ENCODE data around the gene PSMB5. TPM values are rescaled to one million over a fixed set of nuclear protein-coding genes. Genes with fewer than 3 reads are reported as not detected.

Gene PSMB5
- total RNA-seq, 1 donor from 2014 or later, result 177 TPM

GRCh38 chr14:22978981-22979671 lies 55.6 kb downstream of the PSMB5 start:
- H3K36me3 Mint-ChIP-seq, result peaks cover 23% of the 10 kb centered on the region
- no peak for DNase-seq (ENCODE audit: extremely low spot score, unreplicated experiment)

GRCh38 chr14:22978487-22978837 lies 56.2 kb downstream of the PSMB5 start:
- TF ChIP-seq, protein P1, sequence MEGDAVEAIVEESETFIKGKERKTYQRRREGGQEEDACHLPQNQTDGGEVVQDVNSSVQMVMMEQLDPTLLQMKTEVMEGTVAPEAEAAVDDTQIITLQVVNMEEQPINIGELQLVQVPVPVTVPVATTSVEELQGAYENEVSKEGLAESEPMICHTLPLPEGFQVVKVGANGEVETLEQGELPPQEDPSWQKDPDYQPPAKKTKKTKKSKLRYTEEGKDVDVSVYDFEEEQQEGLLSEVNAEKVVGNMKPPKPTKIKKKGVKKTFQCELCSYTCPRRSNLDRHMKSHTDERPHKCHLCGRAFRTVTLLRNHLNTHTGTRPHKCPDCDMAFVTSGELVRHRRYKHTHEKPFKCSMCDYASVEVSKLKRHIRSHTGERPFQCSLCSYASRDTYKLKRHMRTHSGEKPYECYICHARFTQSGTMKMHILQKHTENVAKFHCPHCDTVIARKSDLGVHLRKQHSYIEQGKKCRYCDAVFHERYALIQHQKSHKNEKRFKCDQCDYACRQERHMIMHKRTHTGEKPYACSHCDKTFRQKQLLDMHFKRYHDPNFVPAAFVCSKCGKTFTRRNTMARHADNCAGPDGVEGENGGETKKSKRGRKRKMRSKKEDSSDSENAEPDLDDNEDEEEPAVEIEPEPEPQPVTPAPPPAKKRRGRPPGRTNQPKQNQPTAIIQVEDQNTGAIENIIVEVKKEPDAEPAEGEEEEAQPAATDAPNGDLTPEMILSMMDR (conservative IDR thresholded peaks at IDR 0.05), result no peak
- peaks cover 29% of the 10 kb centered on the region for H3K36me3 Mint-ChIP-seq
- H3K27me3 Mint-ChIP-seq, result peaks cover 3% of the 10 kb centered on the region
- peaks cover 53% of the 10 kb centered on the region for H3K4me1 Mint-ChIP-seq (ENCODE audit: unreplicated experiment)
- peak overlapping the region; percentile 97 for H3K27ac Mint-ChIP-seq
- DNase-seq (ENCODE audit: extremely low spot score, unreplicated experiment), result no peak
- no peaks in the 10 kb centered on the region for H3K9me3 Mint-ChIP-seq
- peak overlapping the region; percentile 95 for H3K4me3 Mint-ChIP-seq

More at GRCh38 chr14:22978981-22979671, 55.6 kb downstream of the PSMB5 start:
- TF ChIP-seq, protein P1 (conservative IDR thresholded peaks at IDR 0.05), result no peak
- Mint-ChIP-seq H3K4me1 (ENCODE audit: unreplicated experiment) (peaks cover 49% of the 10 kb centered on the region), H3K4me3 (peak overlapping the region; percentile 95), H3K27me3 (peaks cover 3% of the 10 kb centered on the region), H3K9me3 (no peaks in the 10 kb centered on the region), H3K27ac (peak overlapping the region; percentile 97)

DNA sequence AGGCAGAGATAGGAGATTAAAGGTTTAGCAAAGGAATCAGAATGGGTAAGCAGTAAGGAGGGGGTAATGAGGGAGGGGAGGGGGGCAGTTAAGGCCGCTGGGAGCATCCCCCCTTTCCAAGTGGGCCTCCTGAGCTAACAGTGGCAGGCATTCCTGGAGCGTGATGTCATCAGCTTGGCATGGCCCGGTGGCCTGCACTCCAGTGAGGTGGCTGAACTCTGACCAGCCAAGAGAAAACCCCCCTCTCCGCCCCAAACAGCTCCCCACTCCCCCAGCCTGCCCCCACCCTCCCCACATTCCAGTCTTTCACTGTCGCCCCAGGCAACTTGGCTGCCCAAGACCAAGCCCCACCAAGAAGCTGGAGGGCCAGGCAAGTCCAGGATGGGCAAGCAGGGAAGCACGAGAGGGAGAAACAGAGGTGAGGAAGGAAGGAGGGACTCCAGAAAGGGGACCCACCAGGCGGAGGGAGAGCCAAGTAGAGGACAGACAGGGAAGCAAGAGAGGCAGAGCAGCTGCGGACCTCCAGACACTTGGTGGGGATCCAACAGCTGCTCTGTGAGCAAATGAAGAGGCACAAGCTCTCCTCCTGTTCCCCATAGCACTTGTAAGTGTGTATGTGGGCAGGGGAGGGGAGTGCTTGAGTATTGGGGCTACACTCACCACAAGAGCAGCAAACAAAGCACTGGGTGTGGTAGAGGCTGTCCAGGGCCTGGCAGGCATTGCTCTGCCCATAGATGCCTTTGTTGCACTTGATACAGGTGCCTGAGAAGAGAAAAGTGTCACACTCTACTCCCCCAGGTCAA lies 56.8 kb downstream of the PSMB5 start:
- peak overlapping the region; percentile 95 for H3K4me3 Mint-ChIP-seq
- peaks cover 3% of the 10 kb centered on the region for H3K27me3 Mint-ChIP-seq
- H3K9me3 Mint-ChIP-seq, result no peaks in the 10 kb centered on the region
- TF ChIP-seq, protein P1 (conservative IDR thresholded peaks at IDR 0.05), result no peak
- H3K36me3 Mint-ChIP-seq, result peaks cover 32% of the 10 kb centered on the region
- H3K27ac Mint-ChIP-seq, result peak overlapping the region; percentile 97
- H3K4me1 Mint-ChIP-seq (ENCODE audit: unreplicated experiment), result peaks cover 53% of the 10 kb centered on the region
- peak; percentile 80 for DNase-seq (ENCODE audit: extremely low spot score, unreplicated experiment)

DNA sequence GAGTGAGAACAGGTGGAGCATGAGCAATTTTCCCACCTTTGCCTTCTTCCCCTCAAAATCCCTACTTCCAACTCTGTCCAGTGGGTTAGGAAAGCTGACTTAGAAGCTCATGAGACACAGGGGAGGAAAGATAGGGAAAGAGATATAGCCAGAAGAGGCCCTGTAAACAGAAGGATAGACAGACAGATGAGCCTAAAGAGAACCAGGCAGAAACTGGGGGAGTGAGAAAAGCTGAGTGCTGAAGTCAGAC lies 57.3 kb downstream of the PSMB5 start:
- peaks cover 3% of the 10 kb centered on the region for H3K27me3 Mint-ChIP-seq
- DNase-seq (ENCODE audit: extremely low spot score, unreplicated experiment), result no peak
- TF ChIP-seq, protein P1 (conservative IDR thresholded peaks at IDR 0.05), result no peak
- H3K4me3 Mint-ChIP-seq, result peak overlapping the region; percentile 95
- H3K4me1 Mint-ChIP-seq (ENCODE audit: unreplicated experiment), result peaks cover 53% of the 10 kb centered on the region
- peaks cover 33% of the 10 kb centered on the region for H3K36me3 Mint-ChIP-seq
- H3K27ac Mint-ChIP-seq, result peak overlapping the region; percentile 97
- H3K9me3 Mint-ChIP-seq, result no peaks in the 10 kb centered on the region

DNA sequence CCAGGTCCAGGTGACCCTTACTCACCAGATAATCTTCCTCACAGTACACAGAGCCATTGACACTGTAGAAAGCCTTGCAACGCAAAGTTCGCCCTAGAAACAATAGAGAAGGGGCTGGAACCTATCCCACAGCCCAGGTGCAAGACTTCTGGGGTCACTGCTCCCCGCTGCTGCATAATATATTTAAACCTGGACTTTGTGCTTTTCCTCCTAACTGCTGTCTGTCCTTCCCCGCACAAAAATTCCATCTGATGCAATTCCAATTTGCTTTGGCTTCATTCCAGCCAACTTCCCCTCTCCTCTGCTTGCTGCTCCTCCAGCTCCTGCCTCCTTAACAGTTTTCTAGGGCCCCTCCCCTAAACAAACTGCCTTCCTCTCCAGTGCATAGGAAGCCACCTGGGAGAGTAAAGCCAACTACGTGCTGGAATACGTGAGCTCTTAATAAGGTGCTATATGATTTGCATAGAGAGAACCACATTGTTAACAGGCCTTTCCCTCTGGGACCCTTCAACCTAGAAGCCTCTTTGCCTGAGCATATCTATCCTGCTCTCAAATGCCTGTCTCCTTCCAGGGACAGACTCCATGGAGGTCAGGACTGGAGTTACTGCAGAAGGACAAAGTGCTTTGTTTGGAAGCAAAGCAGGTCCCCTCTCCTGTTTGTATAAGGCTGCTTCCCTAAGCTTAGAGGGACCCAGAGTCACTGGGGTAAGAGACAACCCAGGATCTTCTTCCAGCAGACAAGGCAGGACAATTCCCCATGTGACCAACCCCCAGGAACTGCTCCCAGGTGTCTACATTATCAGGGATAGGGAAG lies 57.9 kb downstream of the PSMB5 start:
- peaks cover 3% of the 10 kb centered on the region for H3K27me3 Mint-ChIP-seq
- peaks cover 38% of the 10 kb centered on the region for H3K36me3 Mint-ChIP-seq
- H3K27ac Mint-ChIP-seq, result peak overlapping the region; percentile 97
- no peaks in the 10 kb centered on the region for H3K9me3 Mint-ChIP-seq
- no peak for DNase-seq (ENCODE audit: extremely low spot score, unreplicated experiment)
- TF ChIP-seq, protein P1 (conservative IDR thresholded peaks at IDR 0.05), result no peak
- peaks cover 53% of the 10 kb centered on the region for H3K4me1 Mint-ChIP-seq (ENCODE audit: unreplicated experiment)
- H3K4me3 Mint-ChIP-seq, result peak overlapping the region; percentile 95

Other genes with a start within 250 kb of the PSMB5 start
- gene SLC7A7, start 219.5 kb downstream of the PSMB5 start, total RNA-seq (ENCODE audit: low replicate concordance), result 9.7 and 31.6 TPM in 2 replicates
- gene MRPL52, start 205.0 kb downstream of the PSMB5 start, total RNA-seq (ENCODE audit: low replicate concordance), result 88.5 and 96.6 TPM in 2 replicates
- gene MMP14, start 198.3 kb downstream of the PSMB5 start, total RNA-seq (ENCODE audit: low replicate concordance), result 115 and 137 TPM in 2 replicates
- 52.3 and 91.8 TPM in 2 replicates for gene LRP10, start 163.2 kb downstream of the PSMB5 start, total RNA-seq (ENCODE audit: low replicate concordance)
- gene REM2, start 151.7 kb downstream of the PSMB5 start, total RNA-seq (ENCODE audit: low replicate concordance), result 1.4 and 2.0 TPM in 2 replicates
- gene RBM23, start 115.8 kb downstream of the PSMB5 start, total RNA-seq (ENCODE audit: low replicate concordance), result 91.5 and 102 TPM in 2 replicates
- gene PRMT5, start 105.5 kb downstream of the PSMB5 start, total RNA-seq (ENCODE audit: low replicate concordance), result 78.0 and 134 TPM in 2 replicates
- 17.3 and 40.7 TPM in 2 replicates for gene HAUS4, start 77.8 kb downstream of the PSMB5 start, total RNA-seq (ENCODE audit: low replicate concordance)
- 42.8 and 56.1 TPM in 2 replicates for gene AJUBA, start 52.3 kb downstream of the PSMB5 start, total RNA-seq (ENCODE audit: low replicate concordance)
- gene C14orf93, start 24.8 kb downstream of the PSMB5 start, total RNA-seq (ENCODE audit: low replicate concordance), result 10.2 and 12.6 TPM in 2 replicates
- not detected in 2 replicates for gene PSMB11, start 7.3 kb upstream of the PSMB5 start, total RNA-seq (ENCODE audit: low replicate concordance)
- 7.9 and 20.4 TPM in 2 replicates for gene CDH24, start 22.6 kb upstream of the PSMB5 start, total RNA-seq (ENCODE audit: low replicate concordance)
- gene ACIN1, start 60.2 kb upstream of the PSMB5 start, total RNA-seq (ENCODE audit: low replicate concordance), result 214 and 342 TPM in 2 replicates
- gene C14orf119, start 60.6 kb upstream of the PSMB5 start, total RNA-seq (ENCODE audit: low replicate concordance), result 53.0 and 67.2 TPM in 2 replicates
- gene CIROP, start 70.1 kb upstream of the PSMB5 start, total RNA-seq (ENCODE audit: low replicate concordance), result 0.19 and 0.40 TPM in 2 replicates
- gene CEBPE, start 84.4 kb upstream of the PSMB5 start, total RNA-seq (ENCODE audit: low replicate concordance), result not detected in 2 replicates
- 56.1 and 56.7 TPM in 2 replicates for gene SLC7A8, start 148.8 kb upstream of the PSMB5 start, total RNA-seq (ENCODE audit: low replicate concordance)
- not detected in 2 replicates for gene RNF212B, start 203.0 kb upstream of the PSMB5 start, total RNA-seq (ENCODE audit: low replicate concordance)

All from type B pancreatic cell (in vitro differentiated cells).